Measurements from ENCODE around the gene KISS1R. TPM values are rescaled to one million over a fixed set of nuclear protein-coding genes. Genes with fewer than 3 reads are reported as not detected.

KISS1R gene
- total RNA-seq, 4 donors from 2014 or later, result not detected

- no peak overlapping the region for H3K27ac ChIP-seq (replicated peaks in 1 of 4)
- H3K4me3 ChIP-seq, result no peak overlapping the region
- H3K27me3 ChIP-seq, result no peaks in the 10 kb centered on the region
- TF ChIP-seq EP300 (IDR thresholded peaks at IDR 0.05) (no peak), POLR2AphosphoS5 (IDR thresholded peaks at IDR 0.05) (no peak), CTCF (IDR thresholded peaks at IDR 0.05) (no peak), POLR2A (IDR thresholded peaks at IDR 0.05; ENCODE audit: low read depth) (no peak)
- WGBS, result 92% methylated on average over 25 of the region's 30 CpGs
- H3K9me3 ChIP-seq, result no peaks in the 10 kb centered on the region
- intact Hi-C loops (cut with DNase I), result no loop called here
- no peaks in the 10 kb centered on the region for H3K4me1 ChIP-seq
- DNase-seq (ENCODE audit: extremely low spot score), result no peak
- peaks cover 48 to 98% (median 89%) of the 10 kb centered on the region in 4 donors for H3K36me3 ChIP-seq
These were observed 34.1 kb upstream of the KISS1R start for GRCh38 chr19:882871-883497.

DNA sequence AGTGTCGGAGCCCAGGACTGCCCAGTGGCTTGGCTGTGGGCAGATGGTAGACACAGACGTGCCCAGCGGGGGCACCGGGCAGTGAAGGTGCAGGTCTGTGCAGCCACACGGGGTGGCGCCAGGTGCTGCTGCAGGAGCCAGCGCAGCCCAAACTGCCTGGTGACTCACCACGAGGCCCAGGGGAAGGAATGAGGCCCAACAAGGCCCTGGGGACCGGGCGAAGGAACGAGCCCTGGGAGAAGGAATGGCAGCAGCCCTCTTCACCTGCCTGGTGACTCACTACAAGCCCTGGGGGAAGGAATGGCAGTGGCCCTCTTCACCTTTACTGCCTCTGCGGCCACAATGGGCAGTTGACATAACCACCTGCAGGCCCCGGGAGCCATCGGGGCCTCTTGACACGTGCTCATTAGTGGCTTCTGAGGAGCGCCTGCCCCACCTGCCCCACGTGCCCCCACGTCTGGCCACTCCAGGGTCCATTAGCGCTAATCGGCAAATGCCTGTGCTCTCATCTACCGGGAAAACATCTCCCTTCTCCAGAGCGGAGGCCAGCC is 33.4 kb upstream of the KISS1R start:
- Histone ChIP-seq H3K4me1 (no peaks in the 10 kb centered on the region), H3K27ac (replicated peaks in 1 of 4) (no peak overlapping the region), H3K27me3 (no peaks in the 10 kb centered on the region), H3K4me3 (no peak overlapping the region), H3K9me3 (no peaks in the 10 kb centered on the region), H3K36me3 (peaks cover 52 to 100% (median 94%) of the 10 kb centered on the region in 4 donors)
- WGBS, result 88% methylated on average over 14 of the region's 22 CpGs
- no peak for TF ChIP-seq POLR2AphosphoS5 (IDR thresholded peaks at IDR 0.05)
- no peak for TF ChIP-seq CTCF (IDR thresholded peaks at IDR 0.05)
- TF ChIP-seq EP300 (IDR thresholded peaks at IDR 0.05), result no peak
- no peak for TF ChIP-seq POLR2A (IDR thresholded peaks at IDR 0.05; ENCODE audit: low read depth)
- intact Hi-C loops (cut with DNase I), result no loop called here
- DNase-seq (ENCODE audit: extremely low spot score), result no peak

GRCh38 chr19:884420-885211 is 32.5 kb upstream of the KISS1R start:
- no peaks in the 10 kb centered on the region for H3K9me3 ChIP-seq
- peaks cover 55 to 100% (median 95%) of the 10 kb centered on the region in 4 donors for H3K36me3 ChIP-seq
- WGBS, result 90% methylated on average over 9 of the region's 51 CpGs
- TF ChIP-seq CTCF (IDR thresholded peaks at IDR 0.05), result no peak
- TF ChIP-seq POLR2A (IDR thresholded peaks at IDR 0.05; ENCODE audit: low read depth), result no peak
- no peak for TF ChIP-seq EP300 (IDR thresholded peaks at IDR 0.05)
- H3K27ac ChIP-seq (replicated peaks in 1 of 4), result no peak overlapping the region
- H3K27me3 ChIP-seq, result no peaks in the 10 kb centered on the region
- no peak overlapping the region for H3K4me3 ChIP-seq
- intact Hi-C loops (cut with DNase I), result no loop called here
- H3K4me1 ChIP-seq, result no peaks in the 10 kb centered on the region
- no peak for DNase-seq (ENCODE audit: extremely low spot score)

GRCh38 chr19:885536-886224 is 31.5 kb upstream of the KISS1R start:
- 92% methylated on average over 23 of the region's 64 CpGs for WGBS
- intact Hi-C loops (cut with DNase I), result no loop called here
- DNase-seq (ENCODE audit: extremely low spot score), result no peak
- Histone ChIP-seq H3K27me3 (no peaks in the 10 kb centered on the region), H3K4me3 (no peak overlapping the region), H3K27ac (replicated peaks in 1 of 4) (no peak overlapping the region), H3K4me1 (peaks cover 0 to 2% (median under 1%) of the 10 kb centered on the region in 4 donors), H3K9me3 (no peaks in the 10 kb centered on the region), H3K36me3 (peaks cover 52 to 100% (median 93%) of the 10 kb centered on the region in 4 donors)
- TF ChIP-seq POLR2A (IDR thresholded peaks at IDR 0.05; ENCODE audit: low read depth) (no peak), POLR2AphosphoS5 (IDR thresholded peaks at IDR 0.05) (no peak), EP300 (IDR thresholded peaks at IDR 0.05) (no peak), CTCF (IDR thresholded peaks at IDR 0.05) (no peak)

Data from esophagus muscularis mucosa (tissue), 4 donors.